ENCODE results near the gene OPA3. TPM values are rescaled to one million over a fixed set of nuclear protein-coding genes. Genes with fewer than 3 reads are reported as not detected.

The OPA3 gene
- total and polyA plus RNA-seq, 12 donors = 10.2 to 27.9 (median 23.5) TPM

GRCh38 chr19:45489216-45489855, 95.3 kb downstream of the OPA3 start:
- ATAC-seq = no peak
- no peak for DNase-seq

GRCh38 chr19:45488708-45489107, 95.9 kb downstream of the OPA3 start:
- WGBS, 2 donors = 91 to 92% methylated on average over 15 of the region's 15 CpGs
- no peak overlapping the region for H3K27ac ChIP-seq
- H3K9me3 ChIP-seq = no peaks in the 10 kb centered on the region
- peaks cover 0 to 8% (median 0%) of the 10 kb centered on the region in 7 donors for H3K27me3 ChIP-seq
- intact Hi-C loops (cut with DNase I) = no loop called here
- no peak for DNase-seq
- no peak overlapping the region for H3K4me3 ChIP-seq
- TF ChIP-seq CTCF (IDR thresholded peaks at IDR 0.05) = no peak
- H3K36me3 ChIP-seq = peaks cover 0 to 9% (median 0%) of the 10 kb centered on the region in 9 donors
- ATAC-seq = no peak
- peaks cover 3 to 22% (median 16%) of the 10 kb centered on the region in 9 donors for H3K4me1 ChIP-seq

More at GRCh38 chr19:45489216-45489855, 95.3 kb downstream of the OPA3 start:
- TF ChIP-seq CTCF (IDR thresholded peaks at IDR 0.05) = no peak
- H3K4me3 ChIP-seq = no peak overlapping the region
- peaks cover 0 to 8% (median 0%) of the 10 kb centered on the region in 7 donors for H3K27me3 ChIP-seq
- intact Hi-C loops (cut with DNase I) = no loop called here
- 92 to 93% methylated on average over 20 of the region's 20 CpGs for WGBS, 2 donors
- peaks cover 0 to 9% (median 0%) of the 10 kb centered on the region in 9 donors for H3K36me3 ChIP-seq
- H3K4me1 ChIP-seq = peaks cover 3 to 23% (median 16%) of the 10 kb centered on the region in 9 donors
- no peaks in the 10 kb centered on the region for H3K9me3 ChIP-seq
- H3K27ac ChIP-seq = no peak overlapping the region

- 0 to 1% methylated on average over 35 of the region's 35 CpGs for WGBS, 2 donors
- intact Hi-C loops (cut with DNase I) = loop anchor here in 1 of 10 donors (2.0 kb wide), 1 partner anchor 57 kb away; no protein-coding TSS in a partner anchor
- peak overlapping the region; percentile 59 to 87 (median 72) for H3K4me3 ChIP-seq
Measured at GRCh38 chr19:45485305-45486077, 99.1 kb downstream of the OPA3 start.

More at GRCh38 chr19:45485305-45486077, 99.1 kb downstream of the OPA3 start:
- H3K27me3 ChIP-seq = no peaks in the 10 kb centered on the region
- no peaks in the 10 kb centered on the region for H3K9me3 ChIP-seq
- peak; percentile 67 to 86 (median 74) for TF ChIP-seq CTCF (IDR thresholded peaks at IDR 0.05)
- peak; percentile 97 to 99 (median 98) for ATAC-seq
- DNase-seq = peak; percentile 98 to 99
- peak overlapping the region in 9 of 10 donors; percentile 76 to 86 (median 81) for H3K27ac ChIP-seq
- H3K36me3 ChIP-seq = peaks cover 0 to 9% (median 0%) of the 10 kb centered on the region in 9 donors
- peaks cover 0 to 5% (median 0%) of the 10 kb centered on the region in 9 donors for H3K4me1 ChIP-seq

All from heart right ventricle (tissue), 16 donors.